ENCODE results near the gene IBTK. TPM values are rescaled to one million over a fixed set of nuclear protein-coding genes. Genes with fewer than 3 reads are reported as not detected.
A peak's percentile ranks its signal among the peaks of the same experiment; 100 is the strongest.
"Not testable (repeated sequence)": the region's sequence is repeated elsewhere in the genome, so short reads cannot be mapped to it uniquely, and the experiment has no call there.

Gene IBTK
- polyA plus RNA-seq (ENCODE audit: low read depth in 6 of 6) = 10 to 100 TPM; 16.1 to 23.9 (median 19.6) TPM

GRCh38 chr6:82247505-82248272 lies at the start of gene IBTK:
Gene IBTK (minus strand): TSS chr6:82247744. CDS start chr6:82240486, 7,258 bp downstream.
- ATAC-seq (ENCODE audit: low read depth in 2 of 2) (peak; percentile 90 to 92), DNase-seq (peak; percentile 91)
- no peaks in the 10 kb centered on the region for H3K9me3 Mint-ChIP-seq
- peaks cover 31 to 40% (median 38%) of the 10 kb centered on the region in 3 donors for H3K4me1 Mint-ChIP-seq
- H3K27me3 Mint-ChIP-seq = no peaks in the 10 kb centered on the region
- H3K4me3 Mint-ChIP-seq = peak within 1 kb of the TSS; percentile 86 to 100 (median 98)
- no peaks in the 10 kb centered on the region for H3K36me3 Mint-ChIP-seq
- peak within 1 kb of the TSS; percentile 93 to 97 (median 97) for H3K27ac Mint-ChIP-seq

GRCh38 chr6:82283771-82284410 lies 36.3 kb upstream of the IBTK start:
- DNase-seq (no peak), ATAC-seq (ENCODE audit: low read depth in 2 of 2) (no peak)
- H3K9me3 Mint-ChIP-seq = peaks cover 0 to 11% (median 2%) of the 10 kb centered on the region in 7 donors
- no peak overlapping the region for H3K27ac Mint-ChIP-seq
- H3K36me3 Mint-ChIP-seq = no peaks in the 10 kb centered on the region
- H3K4me1 Mint-ChIP-seq = peaks cover 4 to 8% (median 5%) of the 10 kb centered on the region in 3 donors
- peaks cover 6 to 32% (median 10%) of the 10 kb centered on the region in 3 donors for H3K27me3 Mint-ChIP-seq
- no peak overlapping the region for H3K4me3 Mint-ChIP-seq

GRCh38 chr6:82281550-82281949 lies 34.0 kb upstream of the IBTK start:
- Mint-ChIP-seq H3K9me3 (peaks cover 0 to 11% (median 4%) of the 10 kb centered on the region in 7 donors), H3K27me3 (peaks cover 0 to 26% (median 10%) of the 10 kb centered on the region in 3 donors), H3K4me3 (peak overlapping the region in 1 of 8 donors; percentile 5)
- H3K27ac Mint-ChIP-seq; H3K36me3 Mint-ChIP-seq; DNase-seq; ATAC-seq (ENCODE audit: low read depth in 2 of 2); H3K4me1 Mint-ChIP-seq: not testable (repeated sequence)

GRCh38 chr6:82277686-82278085 lies 30.1 kb upstream of the IBTK start:
- DNase-seq = no peak
- no peaks in the 10 kb centered on the region for H3K36me3 Mint-ChIP-seq
- H3K27ac Mint-ChIP-seq = peak overlapping the region in 1 of 6 donors; percentile 46
- H3K4me3 Mint-ChIP-seq = no peak overlapping the region
- peaks cover 0 to 10% (median 10%) of the 10 kb centered on the region in 3 donors for H3K27me3 Mint-ChIP-seq
- ATAC-seq (ENCODE audit: low read depth in 2 of 2) = no peak
- H3K9me3 Mint-ChIP-seq = peaks cover 0 to 11% (median 4%) of the 10 kb centered on the region in 7 donors
- H3K4me1 Mint-ChIP-seq = peaks cover 4 to 8% (median 5%) of the 10 kb centered on the region in 3 donors

- H3K4me1 Mint-ChIP-seq = no peaks in the 10 kb centered on the region
- peaks cover 0 to 4% (median 1%) of the 10 kb centered on the region in 3 donors for H3K27me3 Mint-ChIP-seq
- H3K4me3 Mint-ChIP-seq = no peak overlapping the region
- no peak overlapping the region for H3K27ac Mint-ChIP-seq
- no peaks in the 10 kb centered on the region for H3K36me3 Mint-ChIP-seq
- no peak for DNase-seq
- peaks cover 0 to 7% (median 4%) of the 10 kb centered on the region in 7 donors for H3K9me3 Mint-ChIP-seq
- no peak for ATAC-seq (ENCODE audit: low read depth in 2 of 2)
Measured at GRCh38 chr6:82275686-82276085, 28.1 kb upstream of the IBTK start.

- DNase-seq (no peak), ATAC-seq (ENCODE audit: low read depth in 2 of 2) (no peak)
- Mint-ChIP-seq H3K4me3 (no peak overlapping the region), H3K27me3 (peaks cover 0 to 11% (median 3%) of the 10 kb centered on the region in 3 donors), H3K4me1 (no peaks in the 10 kb centered on the region), H3K27ac (no peak overlapping the region), H3K36me3 (no peaks in the 10 kb centered on the region), H3K9me3 (peaks cover 0 to 2% (median 0%) of the 10 kb centered on the region in 7 donors)
Measured at GRCh38 chr6:82273295-82273694, 25.8 kb upstream of the IBTK start.

- no peaks in the 10 kb centered on the region for H3K4me1 Mint-ChIP-seq
- ATAC-seq (ENCODE audit: low read depth in 2 of 2) (peak in 1 of 2 donors; percentile 40), DNase-seq (no peak)
- H3K9me3 Mint-ChIP-seq = no peaks in the 10 kb centered on the region
- H3K27me3 Mint-ChIP-seq = peaks cover 3 to 15% (median 9%) of the 10 kb centered on the region in 3 donors
- H3K27ac Mint-ChIP-seq = no peak overlapping the region
- no peaks in the 10 kb centered on the region for H3K36me3 Mint-ChIP-seq
- no peak overlapping the region for H3K4me3 Mint-ChIP-seq
Measured at GRCh38 chr6:82270881-82271635, 23.5 kb upstream of the IBTK start.

- no peak overlapping the region for H3K4me3 Mint-ChIP-seq
- H3K27ac Mint-ChIP-seq = no peak overlapping the region
- no peaks in the 10 kb centered on the region for H3K36me3 Mint-ChIP-seq
- DNase-seq = no peak
- peaks cover 3 to 22% (median 15%) of the 10 kb centered on the region in 3 donors for H3K27me3 Mint-ChIP-seq
- no peaks in the 10 kb centered on the region for H3K9me3 Mint-ChIP-seq
- ATAC-seq (ENCODE audit: low read depth in 2 of 2) = no peak
- H3K4me1 Mint-ChIP-seq = no peaks in the 10 kb centered on the region
Measured at GRCh38 chr6:82268301-82268846, 20.8 kb upstream of the IBTK start.

GRCh38 chr6:82264824-82265223 lies 17.3 kb upstream of the IBTK start:
- no peak overlapping the region for H3K27ac Mint-ChIP-seq
- peaks cover 4 to 22% (median 10%) of the 10 kb centered on the region in 3 donors for H3K27me3 Mint-ChIP-seq
- H3K9me3 Mint-ChIP-seq = no peaks in the 10 kb centered on the region
- DNase-seq = no peak
- H3K4me3 Mint-ChIP-seq = no peak overlapping the region
- H3K4me1 Mint-ChIP-seq = no peaks in the 10 kb centered on the region
- no peak for ATAC-seq (ENCODE audit: low read depth in 2 of 2)
- H3K36me3 Mint-ChIP-seq = no peaks in the 10 kb centered on the region

- H3K4me3 Mint-ChIP-seq = no peak overlapping the region
- ATAC-seq (ENCODE audit: low read depth in 2 of 2) (no peak), DNase-seq (no peak)
- no peaks in the 10 kb centered on the region for H3K4me1 Mint-ChIP-seq
- H3K36me3 Mint-ChIP-seq = no peaks in the 10 kb centered on the region
- no peak overlapping the region for H3K27ac Mint-ChIP-seq
- no peaks in the 10 kb centered on the region for H3K9me3 Mint-ChIP-seq
- H3K27me3 Mint-ChIP-seq = peaks cover 4 to 22% (median 5%) of the 10 kb centered on the region in 3 donors
Measured at GRCh38 chr6:82264321-82264720, 16.8 kb upstream of the IBTK start.

- H3K27ac Mint-ChIP-seq = no peak overlapping the region
- no peak for ATAC-seq (ENCODE audit: low read depth in 2 of 2)
- no peaks in the 10 kb centered on the region for H3K9me3 Mint-ChIP-seq
- peaks cover 4 to 22% (median 4%) of the 10 kb centered on the region in 3 donors for H3K27me3 Mint-ChIP-seq
- H3K36me3 Mint-ChIP-seq = no peaks in the 10 kb centered on the region
- no peaks in the 10 kb centered on the region for H3K4me1 Mint-ChIP-seq
- no peak overlapping the region for H3K4me3 Mint-ChIP-seq
- no peak for DNase-seq
Measured at GRCh38 chr6:82263916-82264315, 16.4 kb upstream of the IBTK start.

GRCh38 chr6:82260997-82261732 lies 13.6 kb upstream of the IBTK start:
- H3K4me3 Mint-ChIP-seq = peak overlapping the region in 1 of 8 donors; percentile 7
- H3K27ac Mint-ChIP-seq = no peak overlapping the region
- ATAC-seq (ENCODE audit: low read depth in 2 of 2) = no peak
- no peaks in the 10 kb centered on the region for H3K4me1 Mint-ChIP-seq
- no peaks in the 10 kb centered on the region for H3K36me3 Mint-ChIP-seq
- no peak for DNase-seq
- H3K27me3 Mint-ChIP-seq = peaks cover 0 to 12% (median 4%) of the 10 kb centered on the region in 3 donors
- no peaks in the 10 kb centered on the region for H3K9me3 Mint-ChIP-seq

Measured in naive B cell (primary cell).